Body of pancreas (tissue), 4 donors: ENCODE measurements around the gene EMP1. TPM values are rescaled to one million over a fixed set of nuclear protein-coding genes. Genes with fewer than 3 reads are reported as not detected.
"Not testable (repeated sequence)": the region's sequence is repeated elsewhere in the genome, so short reads cannot be mapped to it uniquely, and the experiment has no call there.

ENCODE experiments used
- ATAC-seq: fragments of 150-250 bp; one replicate; pipeline ENCODE4 v1.9.1; 2016
- DNase-seq, 4 donors: peaks; one replicate each; pipeline ENCODE4 v3.0.0-alpha.2; 2019
- H3K27ac ChIP-seq, 4 donors: fragments of 200-600 bp; sonication (generic); 1 replicate in 3 of 4; 2 replicates in 1 of 4; pipeline versions ENCODE4 v1.5.1 to v1.6.1; 2016 to 2019; ENCODE audit warnings: mild to moderate bottlenecking in 1 of 4, mixed read lengths in 1 of 4, moderate library complexity in 1 of 4
- H3K27me3 ChIP-seq, 2 donors: fragments of 200-600 bp; sonication (generic); one replicate each; pipeline ENCODE4 v1.6.0; 2016; ENCODE audit warnings: mild to moderate bottlenecking in 1 of 2
- H3K36me3 ChIP-seq, 2 donors: fragments of 200-600 bp; sonication (generic); replicated peaks in 1 of 2; 2 replicates each; pipeline ENCODE4 v1.5.1; 2016; ENCODE audit warnings: low read depth in 2 of 2; ENCODE audit not compliant: insufficient read depth in 1 of 2
- H3K4me1 ChIP-seq: fragments of 200-600 bp; sonication (generic); one replicate; pipeline ENCODE4 v1.6.0; 2016
- H3K4me3 ChIP-seq, 2 donors: fragments of 200-600 bp; sonication (generic); 1 replicate in 1 of 2; 2 replicates in 1 of 2; pipeline ENCODE4 v1.5.1; 2016 to 2019
- H3K9me3 ChIP-seq, 3 donors: fragments of 200-600 bp; sonication (generic); 1 replicate in 2 of 3; 2 replicates in 1 of 3; pipeline ENCODE4 v1.5.1; 2016
- POLR2A ChIP-seq, 3 donors: fragments of 450-650 bp; IDR thresholded peaks; one replicate each; pipeline ENCODE4 v1.6.1; 2016; ENCODE audit warnings: antibody characterized with exemption in 3 of 3, mild to moderate bottlenecking in 2 of 3
- WGBS, 2 donors: methylation state at CpG; one replicate each; pipeline ENCODE4 v1.1.5; 2017; 5-methylcytosine and 5-hydroxymethylcytosine counted together
- intact Hi-C: fragments of 100-400 bp; cut with DNase I; formaldehyde crosslinking; loops from one replicate; pipeline ENCODE4 v1.15.1; 2023
- total RNA-seq, 2 donors: library from RNA; depleted of rRNA; stranded (reverse); fragments of >200 nt; gene quantifications; one replicate each; pipeline ENCODE4 v1.1.0, GENCODE V29; 2016
- TF ChIP-seq, protein P1 (sequence below), 7 experiments: fragments of 450-650 bp in 4 of 7; fragments of 200-600 bp in 3 of 7; sonication (generic) in 3 of 7; IDR thresholded peaks; one replicate each; pipeline ENCODE4 v1.5.1; 2016 to 2019; ENCODE audit warnings: antibody characterized with exemption in 7 of 7

The EMP1 gene
- total RNA-seq, 2 donors from 2014 or later, result 29.0 to 40.5 TPM

DNA sequence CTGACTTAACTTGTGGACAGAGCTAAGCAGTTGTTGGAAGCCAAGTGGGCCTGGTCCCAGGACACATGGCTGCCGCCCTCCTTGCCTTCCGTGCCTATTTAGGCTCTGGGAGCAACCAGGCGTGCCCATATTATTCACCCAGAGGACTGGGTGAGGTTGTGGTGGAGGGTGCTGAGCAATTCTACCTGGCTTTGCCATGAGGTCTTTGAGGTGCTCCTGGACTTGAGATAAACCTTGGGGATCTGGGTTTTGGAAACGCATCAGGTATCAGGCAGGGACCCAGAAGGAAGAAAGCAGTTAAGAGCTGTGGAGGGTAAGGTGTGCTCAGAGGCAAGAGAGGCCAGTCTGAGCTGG is 60.1 kb downstream of the EMP1 start:
- WGBS, 2 donors, result 84 to 92% methylated on average over 4 of the region's 4 CpGs
- ATAC-seq (no peak), DNase-seq (no peak)
- no peak overlapping the region for H3K4me3 ChIP-seq
- H3K9me3 ChIP-seq, result no peaks in the 10 kb centered on the region
- TF ChIP-seq POLR2A (IDR thresholded peaks at IDR 0.05), result no peak
- TF ChIP-seq, protein P1, sequence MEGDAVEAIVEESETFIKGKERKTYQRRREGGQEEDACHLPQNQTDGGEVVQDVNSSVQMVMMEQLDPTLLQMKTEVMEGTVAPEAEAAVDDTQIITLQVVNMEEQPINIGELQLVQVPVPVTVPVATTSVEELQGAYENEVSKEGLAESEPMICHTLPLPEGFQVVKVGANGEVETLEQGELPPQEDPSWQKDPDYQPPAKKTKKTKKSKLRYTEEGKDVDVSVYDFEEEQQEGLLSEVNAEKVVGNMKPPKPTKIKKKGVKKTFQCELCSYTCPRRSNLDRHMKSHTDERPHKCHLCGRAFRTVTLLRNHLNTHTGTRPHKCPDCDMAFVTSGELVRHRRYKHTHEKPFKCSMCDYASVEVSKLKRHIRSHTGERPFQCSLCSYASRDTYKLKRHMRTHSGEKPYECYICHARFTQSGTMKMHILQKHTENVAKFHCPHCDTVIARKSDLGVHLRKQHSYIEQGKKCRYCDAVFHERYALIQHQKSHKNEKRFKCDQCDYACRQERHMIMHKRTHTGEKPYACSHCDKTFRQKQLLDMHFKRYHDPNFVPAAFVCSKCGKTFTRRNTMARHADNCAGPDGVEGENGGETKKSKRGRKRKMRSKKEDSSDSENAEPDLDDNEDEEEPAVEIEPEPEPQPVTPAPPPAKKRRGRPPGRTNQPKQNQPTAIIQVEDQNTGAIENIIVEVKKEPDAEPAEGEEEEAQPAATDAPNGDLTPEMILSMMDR (IDR thresholded peaks at IDR 0.05), result no peak
- intact Hi-C loops, result no loop called here
- H3K27me3 ChIP-seq, result no peaks in the 10 kb centered on the region
- H3K27ac ChIP-seq, result no peak overlapping the region
- H3K4me1 ChIP-seq, result peaks cover 6% of the 10 kb centered on the region
- H3K36me3 ChIP-seq, result no peaks in the 10 kb centered on the region

- Histone ChIP-seq H3K27ac (no peak overlapping the region), H3K4me1 (peaks cover 6% of the 10 kb centered on the region), H3K9me3 (no peaks in the 10 kb centered on the region), H3K4me3 (no peak overlapping the region), H3K36me3 (no peaks in the 10 kb centered on the region), H3K27me3 (no peaks in the 10 kb centered on the region)
- TF ChIP-seq, protein P1 (IDR thresholded peaks at IDR 0.05), result no peak
- TF ChIP-seq POLR2A (IDR thresholded peaks at IDR 0.05), result no peak
- ATAC-seq (no peak), DNase-seq (no peak)
- intact Hi-C loops, result no loop called here
- WGBS, 2 donors, result 47 to 57% methylated on average over 3 of the region's 3 CpGs
These were observed 60.9 kb downstream of the EMP1 start for GRCh38 chr12:13257356-13257875.

GRCh38 chr12:13258197-13258596 is 61.7 kb downstream of the EMP1 start:
- no peaks in the 10 kb centered on the region for H3K9me3 ChIP-seq
- no peaks in the 10 kb centered on the region for H3K36me3 ChIP-seq
- 74 to 80% methylated on average over 3 of the region's 3 CpGs for WGBS, 2 donors
- peaks cover 6% of the 10 kb centered on the region for H3K4me1 ChIP-seq
- H3K4me3 ChIP-seq, result no peak overlapping the region
- TF ChIP-seq, protein P1 (IDR thresholded peaks at IDR 0.05), result no peak
- TF ChIP-seq POLR2A (IDR thresholded peaks at IDR 0.05), result no peak
- DNase-seq, result no peak
- intact Hi-C loops, result no loop called here
- no peak overlapping the region for H3K27ac ChIP-seq
- ATAC-seq, result no peak
- no peaks in the 10 kb centered on the region for H3K27me3 ChIP-seq

- DNase-seq, result no peak
- Histone ChIP-seq H3K4me3 (no peak overlapping the region), H3K27me3 (no peaks in the 10 kb centered on the region), H3K27ac (no peak overlapping the region), H3K36me3 (no peaks in the 10 kb centered on the region), H3K9me3 (no peaks in the 10 kb centered on the region), H3K4me1 (peaks cover 6% of the 10 kb centered on the region)
- no peak for TF ChIP-seq POLR2A (IDR thresholded peaks at IDR 0.05)
- TF ChIP-seq, protein P1 (IDR thresholded peaks at IDR 0.05), result no peak
- WGBS, 2 donors, result 57% methylated on average over 3 of the region's 3 CpGs
- intact Hi-C loops, result no loop called here
- no peak for ATAC-seq
These were observed 62.2 kb downstream of the EMP1 start for GRCh38 chr12:13258717-13259119.

GRCh38 chr12:13259625-13260024 is 63.1 kb downstream of the EMP1 start:
- H3K4me3 ChIP-seq, intact Hi-C loops, H3K9me3 ChIP-seq, ATAC-seq, H3K4me1 ChIP-seq, H3K27ac ChIP-seq, H3K36me3 ChIP-seq, H3K27me3 ChIP-seq, DNase-seq: not testable (repeated sequence)
- WGBS, 2 donors, result 85 to 88% methylated on average over 7 of the region's 7 CpGs

DNA sequence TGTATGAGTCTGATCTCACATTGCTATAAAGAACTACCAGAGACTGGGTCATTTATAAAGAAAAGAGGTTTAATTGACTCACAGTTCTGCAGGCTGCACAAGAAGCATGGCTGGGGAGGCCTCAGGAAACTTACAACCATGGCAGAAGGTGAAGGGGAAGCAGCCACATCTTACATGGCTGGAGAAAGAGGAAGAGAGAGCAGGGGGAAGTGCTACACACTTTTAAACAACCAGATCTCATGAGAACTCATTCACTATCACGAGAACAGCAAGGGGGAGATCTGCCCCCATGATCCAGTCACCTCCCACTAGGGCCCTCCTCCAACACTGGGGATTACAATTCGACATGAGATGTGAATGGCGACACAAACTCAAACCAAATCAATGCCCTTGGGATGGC is 71.3 kb downstream of the EMP1 start:
- not testable (repeated sequence) for DNase-seq

More for the DNA sequence above, 71.3 kb downstream of the EMP1 start:
- WGBS, 2 donors, result 62 to 86% methylated on average over 3 of the region's 3 CpGs
- H3K36me3 ChIP-seq, H3K27me3 ChIP-seq, H3K4me1 ChIP-seq, intact Hi-C loops, H3K4me3 ChIP-seq, H3K9me3 ChIP-seq, H3K27ac ChIP-seq, ATAC-seq: not testable (repeated sequence)
